GM12878 (cell line): ENCODE data around the gene TENT4B. TPM values are rescaled to one million over a fixed set of nuclear protein-coding genes. Genes with fewer than 3 reads are reported as not detected.
A peak's percentile ranks its signal among the peaks of the same experiment; 100 is the strongest.

Experiments used
- ATAC-seq: fragments of 200-7000 bp; cut with Tn5 transposase; 3 replicates; pipeline ENCODE4 v1.9.1; 2020; ENCODE audit warnings: mild to moderate bottlenecking, moderate library complexity
- BruUV-seq: library from RNA; stranded (reverse); fragments of 400-500 nt; replicated peaks from 2 replicates; lab custom pipeline; 2021; lab: Mats Ljungman, UMichigan
- CTCF ChIA-PET: fragments of 300-600 bp; sonication (Branson Sonifier 250); formaldehyde crosslinking; extraction: SDS; loops from one replicate; lab custom pipeline; 2021; ENCODE audit warnings: inconsistent platforms; lab: Yijun Ruan, JAX
- POLR2A ChIA-PET: fragments of 350-600 bp; formaldehyde crosslinking; extraction: SDS; loops from one replicate; lab custom pipeline; 2021; ENCODE audit warnings: inconsistent platforms; lab: Charles Lee
- RAD21 ChIA-PET: fragments of 300-600 bp; sonication (Branson Sonifier 250); formaldehyde crosslinking; loops from one replicate; lab custom pipeline; 2023; ENCODE audit warnings: antibody characterized with exemption; ENCODE audit not compliant: unreplicated experiment; lab: Charles Lee
- SMC1A ChIA-PET: fragments of 300-600 bp; sonication (Branson Sonifier 250); formaldehyde crosslinking; loops from one replicate; lab custom pipeline; 2023; ENCODE audit not compliant: unreplicated experiment, uncharacterized antibody; lab: Charles Lee
- DNase-seq: peaks from one replicate; pipeline ENCODE4 v3.0.0-alpha.2; 2011; ENCODE audit warnings: low read depth, low spot score
- FAIRE-seq: peaks from 3 replicates; lab custom pipeline; 2011; peaks lifted over from hg19 to GRCh38; lab: Jason Lieb, UNC
- H2AFZ ChIP-seq: 2 replicates; pipeline ENCODE4 v1.6.0; 2011; ENCODE audit warnings: low read depth, low read length, control low read depth; ENCODE audit not compliant: control insufficient read depth
- H3K27ac ChIP-seq: 2 replicates; pipeline ENCODE4 v1.5.1; 2011; ENCODE audit warnings: control low read depth; ENCODE audit not compliant: control insufficient read depth, insufficient read depth
- H3K27me3 ChIP-seq, 2 experiments: replicated peaks in 1 of 2; 2 replicates each; pipeline versions ENCODE4 v1.6.0 to v1.6.1; 2011; ENCODE audit warnings: low read length in 1 of 2; ENCODE audit not compliant: control insufficient read depth in 2 of 2, insufficient read depth in 2 of 2
- H3K36me3 ChIP-seq, 2 experiments: 2 replicates each; pipeline ENCODE4 v1.5.1; 2011; ENCODE audit warnings: low read length in 1 of 2; ENCODE audit not compliant: control insufficient read depth in 2 of 2, insufficient read depth in 2 of 2
- H3K4me1 ChIP-seq: 2 replicates; pipeline ENCODE4 v1.6.1; 2011; ENCODE audit warnings: mild to moderate bottlenecking, low read length, moderate library complexity, mixed read lengths; ENCODE audit not compliant: control insufficient read depth, insufficient read depth
- H3K4me2 ChIP-seq: 2 replicates; pipeline ENCODE4 v1.6.0; 2011; ENCODE audit warnings: control low read depth; ENCODE audit not compliant: control insufficient read depth, insufficient read depth
- H3K4me3 ChIP-seq: fragments of 200-600 bp; sonication (generic); 2 replicates; pipeline ENCODE4 v1.5.1; 2016
- H3K79me2 ChIP-seq: 2 replicates; pipeline ENCODE4 v1.6.0; 2011; ENCODE audit warnings: low read length; ENCODE audit not compliant: control insufficient read depth, insufficient read depth
- H3K9ac ChIP-seq: 2 replicates; pipeline ENCODE4 v1.8.0; 2011; ENCODE audit warnings: low read length, control low read depth, mixed read lengths; ENCODE audit not compliant: control insufficient read depth, insufficient read depth
- H3K9me3 ChIP-seq: replicated peaks from 3 replicates; pipeline ENCODE4 v1.5.1; 2011; ENCODE audit warnings: mild to moderate bottlenecking, low read length; ENCODE audit not compliant: control insufficient read depth, insufficient read depth
- H4K20me1 ChIP-seq: 2 replicates; pipeline ENCODE4 v1.6.0; 2011; ENCODE audit not compliant: control insufficient read depth, insufficient read depth
- ATF3 ChIP-seq: IDR thresholded peaks from 2 replicates; pipeline ENCODE4 v1.6.1; 2011; ENCODE audit warnings: low read depth, mild to moderate bottlenecking, low read length, moderate library complexity, borderline replicate concordance; ENCODE audit errors: extremely low read depth
- KAT2A ChIP-seq: conservative IDR thresholded peaks from 2 replicates; pipeline ENCODE4 v1.6.1; 2011; ENCODE audit warnings: low read depth, low read length; ENCODE audit not compliant: control insufficient read depth
- MEF2A ChIP-seq: IDR thresholded peaks from 2 replicates; pipeline ENCODE4 v1.6.1; 2011; ENCODE audit warnings: low read depth, mild to moderate bottlenecking, low read length, moderate library complexity; ENCODE audit not compliant: insufficient read depth
- MTA3 ChIP-seq: IDR thresholded peaks from 2 replicates; pipeline ENCODE4 v1.6.1; 2012; ENCODE audit warnings: low read length, inconsistent platforms, borderline replicate concordance
- MYC ChIP-seq: IDR thresholded peaks from 2 replicates; pipeline ENCODE4 v1.6.1; 2011; ENCODE audit warnings: mild to moderate bottlenecking, low read length, moderate library complexity, inconsistent platforms; ENCODE audit not compliant: insufficient read depth, insufficient replicate concordance, insufficient read length, severe bottlenecking
- NFYA ChIP-seq: IDR thresholded peaks from 2 replicates; pipeline ENCODE4 v1.6.1; 2011; ENCODE audit warnings: low read depth, mild to moderate bottlenecking, low read length, improper control_type of control experiment, borderline replicate concordance
- NR2C1 ChIP-seq: fragments of 450-650 bp; IDR thresholded peaks from 2 replicates; pipeline ENCODE4 v1.6.1; 2017; ENCODE audit warnings: antibody characterized with exemption, mild to moderate bottlenecking, moderate library complexity
- RB1 ChIP-seq: fragments of 450-650 bp; formaldehyde crosslinking; IDR thresholded peaks from 2 replicates; pipeline ENCODE4 v1.6.1; 2017; ENCODE audit warnings: mild to moderate bottlenecking, borderline replicate concordance
- SIX5 ChIP-seq: IDR thresholded peaks from 2 replicates; pipeline ENCODE4 v1.6.1; 2011; ENCODE audit warnings: mild to moderate bottlenecking, low read depth, low read length, moderate library complexity; ENCODE audit not compliant: severe bottlenecking
- STAT1 ChIP-seq: fragments of 450-650 bp; conservative IDR thresholded peaks from 2 replicates; pipeline ENCODE4 v1.6.1; 2014; ENCODE audit warnings: antibody characterized with exemption, mild to moderate bottlenecking
- SUZ12 ChIP-seq: fragments of 200-600 bp; sonication (generic); IDR thresholded peaks from one replicate; pipeline ENCODE4 v1.6.1; 2018; ENCODE audit warnings: antibody characterized with exemption, mild to moderate bottlenecking; ENCODE audit not compliant: unreplicated experiment
- WRNIP1 ChIP-seq: IDR thresholded peaks from 2 replicates; pipeline ENCODE4 v1.6.1; 2011; ENCODE audit warnings: low read depth, low read length, improper control_type of control experiment, borderline replicate concordance
- ZBTB11 ChIP-seq: fragments of 450-650 bp; formaldehyde crosslinking; IDR thresholded peaks from 2 replicates; pipeline ENCODE4 v1.5.0; 2022; ENCODE audit warnings: mild to moderate bottlenecking, missing genetic modification characterization
- ZBTB33 ChIP-seq: fragments of 450-650 bp; IDR thresholded peaks from 2 replicates; pipeline ENCODE4 v1.6.1; 2017; ENCODE audit warnings: mild to moderate bottlenecking
- ZNF274 ChIP-seq: IDR thresholded peaks from one replicate; pipeline ENCODE4 v1.8.0; 2011; ENCODE audit not compliant: insufficient read length, insufficient read depth
- ZNF622 ChIP-seq: fragments of 450-650 bp; IDR thresholded peaks from 2 replicates; pipeline ENCODE4 v1.6.1; 2017; ENCODE audit warnings: mild to moderate bottlenecking, inconsistent platforms
- WGBS: methylation state at CpG from one replicate; pipeline ENCODE4 v1.1.6; 2016; ENCODE audit warnings: low lambda C conversion rate; ENCODE audit not compliant: insufficient replicate concordance, insufficient coverage; ENCODE audit errors: missing lambda C conversion rate; 5-methylcytosine and 5-hydroxymethylcytosine counted together
- in situ Hi-C: fragments of 300-500 bp; cut with MboI; formaldehyde crosslinking; loops from 9 replicates; pipeline ENCODE4 v1.14.3; 2018; ENCODE audit warnings: mixed read lengths
- intact Hi-C: fragments of 100-400 bp; cut with micrococcal nuclease; formaldehyde crosslinking; loops from one replicate; pipeline ENCODE4 v1.14.2; 2022; ENCODE audit not compliant: unreplicated experiment
- polyA plus RNA-seq, 11 experiments: library from polyadenylated mRNA; depleted of rRNA in 4 of 11; unstranded in 6 of 11; stranded (reverse) in 5 of 11; fragments of >200 nt; fragmentation: Nextera tagmentation in 4 of 11; fragmentation: Illumina TruSeq in 1 of 11; extraction: Ambion mirVana in 4 of 11; extraction: Trizol in 1 of 11; gene quantifications; 1 replicate in 1 of 11; 2 replicates in 10 of 11; pipeline versions ENCODE4 v1.2.1 to v1.2.3, GENCODE V29; 2011 to 2016; ENCODE audit warnings: inconsistent platforms in 2 of 11, missing spikeins in 2 of 11, low read depth in 1 of 11
- total RNA-seq, 4 experiments: library from RNA; depleted of rRNA in 3 of 4; stranded (reverse); fragments of >200 nt in 3 of 4; fragmentation: Illumina TruSeq in 1 of 4; extraction: Trizol in 1 of 4; gene quantifications; 2 replicates each; pipeline versions ENCODE4 v1.2.1 to v1.2.3, GENCODE V29; 2013 to 2021

Gene TENT4B
- total and polyA plus RNA-seq, 10 of the 15 experiments (the other 5 are each of a cell fraction or from before 2014, with no cell fraction given): 4.4 to 16.7 (median 10.8) TPM

GRCh38 chr16:50274326-50275097 lies 121.4 kb downstream of the TENT4B start:
- no peaks in the 10 kb centered on the region for H4K20me1 ChIP-seq
- WGBS: 7% methylated on average over 14 of the region's 18 CpGs
- H3K27me3 ChIP-seq: no peaks in the 10 kb centered on the region
- no peak overlapping the region for H2AFZ ChIP-seq
- peak; percentile 56 for ATAC-seq
- peak overlapping the region; percentile 99 for H3K4me2 ChIP-seq
- CTCF ChIA-PET: interaction anchor here (0.9 to 4.3 kb wide), 20 partner anchors 8 to 532 kb away, joined by 3 to 44 read pairs (median 6); partner anchors contain the start of genes ADCY7 and CNEP1R1
- peak overlapping the region; percentile 93 for H3K27ac ChIP-seq
- 0 out of 4 replicates have a peak, but pooled peaks cover 0 to 2% of the 10 kb centered on the region in 2 experiments for H3K36me3 ChIP-seq
- peak overlapping the region; percentile 70 for H3K4me3 ChIP-seq
- in situ Hi-C loops (no loop called here), intact Hi-C loops (loop anchor here (5.0 to 10.0 kb wide), 3 partner anchors 120 to 423 kb away; partner anchors contain the start of genes SNX20 and TENT4B)
- FAIRE-seq: no peak
- SMC1A ChIA-PET: interaction anchor here (0.8 to 4.0 kb wide), 15 partner anchors 9 to 472 kb away, joined by 3 to 24 read pairs (median 4); partner anchors contain the start of gene ADCY7
- DNase-seq: no peak
- peak overlapping the region; percentile 94 for H3K9ac ChIP-seq
- peaks cover 56% of the 10 kb centered on the region for H3K79me2 ChIP-seq
- TSS peak; percentile 73 for BruUV-seq
- H3K4me1 ChIP-seq: peaks cover 56% of the 10 kb centered on the region
- POLR2A ChIA-PET: interaction anchor here (0.8 to 2.6 kb wide), 11 partner anchors 8 to 469 kb away, joined by 3 to 17 read pairs (median 3); partner anchors contain the start of genes ADCY7 and CNEP1R1
- RAD21 ChIA-PET: interaction anchor here (0.7 to 3.8 kb wide), 27 partner anchors 7 to 532 kb away, joined by 3 to 24 read pairs (median 4); partner anchors contain the start of gene CNEP1R1
- no peaks in the 10 kb centered on the region; the same call in 2 of the 3 replicates for H3K9me3 ChIP-seq
- no peak for TF ChIP-seq ZNF274
- TF ChIP-seq ZNF622: no peak
- TF ChIP-seq MYC: peak; percentile 64
- TF ChIP-seq ATF3: no peak
- TF ChIP-seq ZBTB11 (CRISPR knock-in tag): no peak
- TF ChIP-seq NFYA: no peak
- TF ChIP-seq ZBTB33: no peak
- no peak for TF ChIP-seq RB1
- no peak for TF ChIP-seq KAT2A
- no peak for TF ChIP-seq STAT1
- TF ChIP-seq MTA3: no peak; the same call in 1 of the 2 replicates
- no peak for TF ChIP-seq SIX5
- no peak for TF ChIP-seq SUZ12
- TF ChIP-seq WRNIP1: no peak
- no peak for TF ChIP-seq MEF2A
- no peak for TF ChIP-seq NR2C1
